NCI-H1105 (cell line): Measurements from ENCODE around the gene TMEM144.
A peak's percentile ranks its signal among the peaks of the same experiment; 100 is the strongest.
"Not testable (repeated sequence)": the region's sequence is repeated elsewhere in the genome, so short reads cannot be mapped to it uniquely, and the experiment has no call there.

Experiments used
- DNase-seq: peaks from one replicate; lab custom pipeline; 2025; lab: John Stamatoyannopoulos, UW

The TMEM144 gene

DNA sequence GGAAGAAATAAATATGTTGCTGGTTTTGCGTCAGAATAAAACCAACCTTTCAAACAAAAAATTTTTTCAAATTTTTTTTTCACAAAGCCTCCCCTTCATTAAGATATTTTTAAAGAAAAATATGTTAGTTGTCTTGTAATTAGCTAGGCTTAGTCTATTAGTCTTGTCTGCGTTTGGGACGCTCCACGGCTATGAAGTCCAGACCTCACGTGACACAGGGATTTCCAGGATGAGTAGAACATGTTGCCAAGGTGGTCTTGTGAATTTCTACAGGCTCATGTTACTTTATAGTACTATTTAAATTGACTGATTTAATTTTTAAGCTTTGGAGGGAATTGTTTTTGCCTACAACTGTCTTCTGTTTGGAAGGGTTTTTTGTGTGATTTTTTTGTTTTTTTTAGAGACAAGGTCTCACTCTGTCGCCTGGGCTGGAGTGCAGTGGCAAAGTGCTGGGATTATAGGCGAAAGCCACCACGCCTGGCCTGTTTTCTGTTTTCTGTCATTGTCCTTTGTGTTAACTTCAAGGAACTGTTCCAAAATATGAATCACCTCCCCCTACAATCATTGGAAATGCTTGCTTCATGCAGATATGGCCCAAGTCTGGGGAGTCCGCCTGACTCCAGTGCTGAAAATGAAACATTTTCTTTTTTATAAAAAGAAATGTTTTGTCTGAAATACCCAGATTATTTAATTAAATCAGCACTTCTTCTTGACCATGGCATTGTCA lies 26.2 kb downstream of the TMEM144 start:
- DNase-seq: no peak

- no peak for DNase-seq
Measured at GRCh38 chr4:158238575-158238974, 28.3 kb downstream of the TMEM144 start.

- no peak for DNase-seq
Measured at GRCh38 chr4:158239196-158239595, 28.9 kb downstream of the TMEM144 start.

DNA sequence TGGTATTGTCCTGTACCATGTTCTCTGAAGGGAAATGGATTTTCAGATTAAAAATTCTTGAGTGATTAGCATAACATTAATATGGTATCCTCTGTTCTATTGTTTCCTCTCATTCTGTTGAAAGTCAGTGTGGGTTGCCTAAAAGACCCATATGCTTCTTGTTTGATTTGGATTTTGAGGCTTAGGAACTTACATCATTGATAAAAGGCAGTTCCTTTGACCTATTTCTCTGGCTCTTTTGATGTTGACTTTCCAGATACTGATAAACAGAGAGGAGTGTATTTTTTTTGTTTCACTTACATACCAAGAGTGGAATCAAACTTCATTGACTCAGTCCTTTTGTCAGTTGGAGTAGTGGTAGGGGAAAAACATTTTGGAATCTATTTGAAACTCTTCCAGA lies 32.8 kb downstream of the TMEM144 start:
- no peak for DNase-seq

DNA sequence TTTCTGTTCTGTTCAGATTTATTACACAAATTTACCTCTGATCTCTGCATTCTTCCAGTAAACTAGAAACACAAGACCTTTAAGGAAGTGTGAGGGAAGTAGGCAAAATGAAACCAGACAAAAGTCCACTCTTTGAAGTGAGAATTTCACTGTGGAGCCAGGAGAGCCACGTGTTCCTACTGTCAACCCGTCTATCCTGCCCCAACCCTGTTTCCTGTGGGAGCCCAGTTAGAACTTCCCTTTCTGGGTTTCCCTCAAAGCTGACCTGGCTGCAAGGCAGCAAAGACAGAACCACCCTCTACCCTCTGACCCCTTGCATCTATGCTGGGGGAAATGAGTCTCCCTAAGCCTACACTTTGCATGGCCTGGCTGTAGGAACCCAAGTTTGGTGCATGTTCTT lies 40.0 kb downstream of the TMEM144 start:
- no peak for DNase-seq

GRCh38 chr4:158253350-158253980 lies 43.2 kb downstream of the TMEM144 start:
- DNase-seq: peak; percentile 33

GRCh38 chr4:158254292-158254691 lies 44.0 kb downstream of the TMEM144 start:
- DNase-seq: no peak

GRCh38 chr4:158255727-158256324 lies 45.5 kb downstream of the TMEM144 start:
- no peak for DNase-seq

- peak; percentile 5 for DNase-seq
Measured at GRCh38 chr4:158259955-158260575, 49.8 kb downstream of the TMEM144 start.

DNA sequence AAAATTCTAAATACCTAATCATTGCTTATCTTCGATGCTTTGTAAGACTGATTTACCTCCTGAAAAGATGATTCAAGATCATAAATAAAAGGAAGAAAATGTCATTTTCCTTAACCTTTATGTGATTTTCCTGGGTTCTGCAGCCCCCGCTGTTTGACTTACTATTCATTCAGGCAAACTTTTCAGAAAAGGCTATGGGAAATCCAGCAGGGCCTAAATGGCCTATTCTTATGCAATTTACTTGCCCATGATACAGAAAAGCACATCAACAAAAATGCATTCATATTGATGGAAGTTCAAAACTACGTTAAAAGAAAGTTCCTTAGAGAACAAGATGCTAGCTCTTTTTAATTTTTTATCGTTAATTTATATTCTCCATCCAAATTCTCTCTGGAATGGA lies 51.2 kb downstream of the TMEM144 start:
- DNase-seq: no peak

DNA sequence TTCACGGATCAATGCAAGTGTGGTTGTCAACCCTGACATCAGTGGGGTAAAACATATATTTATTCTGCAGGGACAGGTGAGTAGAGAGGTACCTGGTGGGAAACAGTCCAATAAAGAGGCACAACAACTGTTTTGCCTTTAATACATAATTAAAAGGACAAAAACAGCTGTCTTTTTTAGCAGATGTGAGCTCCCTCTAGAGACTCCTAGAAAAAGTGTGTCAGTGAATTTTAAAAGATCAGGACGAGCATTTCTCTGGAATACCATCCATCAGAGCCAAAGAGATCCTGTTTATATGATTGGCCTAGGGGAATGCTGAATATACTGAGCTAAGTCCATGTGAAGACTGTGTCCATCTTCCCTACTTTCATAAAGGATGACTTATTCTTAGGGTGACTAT lies 58.3 kb downstream of the TMEM144 start:
- DNase-seq: no peak

- no peak for DNase-seq
Measured at GRCh38 chr4:158274636-158275035, 64.3 kb downstream of the TMEM144 start.

DNA sequence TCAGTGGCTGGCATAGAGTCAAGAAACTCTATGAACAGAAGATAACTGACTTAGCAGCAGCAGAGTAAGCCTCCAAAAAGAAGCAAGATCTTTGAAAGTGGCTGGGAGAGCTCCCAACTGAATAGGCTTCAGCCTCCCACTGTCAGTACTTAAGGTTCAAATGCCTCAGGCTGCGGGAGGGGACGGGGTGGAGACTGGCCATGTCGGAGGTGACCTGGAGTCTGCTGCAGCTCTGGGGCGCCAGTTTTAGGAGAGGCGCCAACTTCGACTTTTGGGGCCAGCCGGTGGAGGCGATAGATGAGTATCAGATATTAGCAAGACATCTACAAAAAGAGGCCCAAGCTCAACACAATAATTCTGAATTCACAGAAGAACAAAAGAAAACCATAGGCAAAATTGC lies 67.3 kb downstream of the TMEM144 start:
- no peak for DNase-seq

- DNase-seq: not testable (repeated sequence)
Measured at GRCh38 chr4:158279052-158279451, 68.8 kb downstream of the TMEM144 start.

- DNase-seq: no peak
Measured at GRCh38 chr4:158280856-158281255, 70.6 kb downstream of the TMEM144 start.

- no peak for DNase-seq
Measured at GRCh38 chr4:158282252-158282651, 72.0 kb downstream of the TMEM144 start.

- no peak for DNase-seq
Measured at GRCh38 chr4:158285429-158286216, 75.3 kb downstream of the TMEM144 start.

DNA sequence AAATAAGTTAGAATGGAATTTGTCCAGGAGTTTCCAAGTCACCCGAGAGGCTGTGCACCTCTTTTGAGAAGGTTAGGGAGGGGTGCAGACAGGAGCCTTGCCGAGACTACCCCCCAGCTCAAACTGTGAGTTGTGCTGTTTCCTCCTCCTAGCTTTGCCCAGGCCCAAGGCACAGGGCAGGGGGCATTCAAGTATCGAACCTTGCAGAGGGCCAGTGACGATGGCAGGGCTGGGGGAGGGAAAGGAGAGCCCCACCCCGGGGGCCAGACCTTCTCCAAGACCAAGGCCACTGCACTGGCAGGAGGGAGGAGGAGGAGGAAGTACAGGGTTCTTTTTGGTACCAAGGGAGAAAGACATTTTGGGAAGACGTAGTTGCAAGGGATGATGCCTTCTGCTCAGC lies 80.6 kb downstream of the TMEM144 start:
- no peak for DNase-seq

DNA sequence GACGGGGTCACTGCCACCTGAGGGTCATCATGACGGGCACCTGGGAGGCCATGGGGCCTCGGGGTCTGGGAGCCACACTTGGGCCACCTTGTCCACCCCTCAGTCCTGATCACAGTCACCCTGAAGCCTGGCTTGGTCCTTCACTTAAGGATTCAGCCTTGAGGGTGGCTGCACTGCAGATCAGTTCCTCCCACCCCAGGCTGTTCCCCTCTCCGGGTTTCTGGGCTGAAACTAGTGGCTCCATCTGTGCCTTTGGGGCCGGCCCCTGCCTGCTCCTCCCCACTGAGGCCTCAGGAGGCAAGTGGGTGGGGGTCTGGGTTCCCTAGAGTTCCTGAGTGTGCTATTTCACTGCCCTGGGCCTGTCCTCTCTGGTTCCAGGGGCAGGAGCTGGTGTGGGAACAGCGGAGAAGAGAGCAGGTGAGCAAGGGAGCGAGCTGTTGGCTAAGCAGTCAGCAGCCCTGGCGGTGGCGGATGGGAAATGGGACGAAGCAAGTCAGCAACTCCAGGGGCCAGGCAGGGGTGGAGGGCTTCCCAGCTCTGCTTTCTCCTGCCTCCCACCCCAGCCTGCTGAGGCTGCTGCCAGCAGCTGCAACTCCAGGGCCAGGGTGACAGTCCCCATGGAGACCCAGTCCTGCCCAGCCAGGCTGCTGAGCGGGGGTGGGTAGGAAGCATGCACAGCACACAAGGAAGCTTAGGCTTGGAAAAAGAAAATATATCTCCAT lies 81.2 kb downstream of the TMEM144 start:
- no peak for DNase-seq

DNA sequence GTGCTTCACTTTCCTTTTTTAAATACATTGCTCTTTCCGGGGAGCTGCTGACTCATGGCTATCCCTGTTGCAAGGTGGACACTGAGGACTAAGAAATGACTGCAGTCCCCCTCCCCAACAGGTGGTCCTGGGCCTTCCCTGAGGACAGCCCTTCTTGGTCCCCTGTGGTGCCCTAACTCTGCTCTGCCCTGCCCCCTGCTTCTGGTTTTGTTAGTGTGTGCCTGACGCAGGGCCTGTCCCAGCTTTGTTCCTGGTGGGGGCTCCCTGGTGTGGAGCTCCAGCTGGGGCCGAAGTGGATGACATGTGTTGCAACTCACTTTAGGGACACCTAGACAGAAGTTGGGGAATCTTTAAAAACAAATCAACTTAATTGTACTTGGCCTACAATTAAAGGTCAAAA lies 81.9 kb downstream of the TMEM144 start:
- no peak for DNase-seq

GRCh38 chr4:158295053-158295452 lies 84.8 kb downstream of the TMEM144 start:
- DNase-seq: no peak

DNA sequence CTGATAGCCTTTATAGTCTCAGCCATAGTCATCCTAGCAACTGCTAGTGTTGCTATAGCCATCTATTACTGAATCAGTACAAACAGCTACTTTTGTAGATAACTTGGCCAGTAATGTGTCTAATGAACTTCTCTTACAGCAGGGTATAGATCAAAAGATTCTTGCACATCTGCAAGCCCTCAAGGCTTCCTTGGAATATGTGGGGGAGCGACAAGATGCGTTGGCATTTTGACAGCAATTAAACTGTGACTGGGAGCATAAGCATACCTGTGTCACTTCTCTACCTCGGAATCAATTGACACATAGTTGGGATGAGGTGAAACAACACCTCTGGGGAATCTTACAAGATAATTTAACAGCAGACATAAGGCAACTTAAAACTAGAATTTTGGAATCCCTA lies 87.6 kb downstream of the TMEM144 start:
- DNase-seq: no peak
